ENCODE measurements around the gene MMP23B. TPM values are rescaled to one million over a fixed set of nuclear protein-coding genes. Genes with fewer than 3 reads are reported as not detected.

MMP23B gene
- polyA plus RNA-seq, 3 donors = 0.21 to 1.5 (median 0.24) TPM

GRCh38 chr1:1624443-1625403, 7.2 kb upstream of the MMP23B start:
- Mint-ChIP-seq H3K36me3 (peaks cover 4 to 10% of the 10 kb centered on the region in 2 donors), H3K4me3 (no peak overlapping the region), H3K27me3 (ENCODE audit: low read depth in 3 of 3) (peaks cover 6 to 16% (median 9%) of the 10 kb centered on the region in 3 donors), H3K27ac (no peak overlapping the region), H3K4me1 (no peaks in the 10 kb centered on the region), H3K9me3 (peaks cover 0 to 2% (median 0%) of the 10 kb centered on the region in 7 donors)
- Histone ChIP-seq H3K27me3 (ENCODE audit: control insufficient read depth in 2 of 2, insufficient read depth in 2 of 2, low read length in 2 of 2) (peaks cover 0 to 13% of the 10 kb centered on the region in 2 donors), H3K4me2 (replicated peaks; ENCODE audit: extremely low read depth, low read length, poor library complexity, severe bottlenecking) (no peak overlapping the region), H3K9ac (ENCODE audit: insufficient read depth, low read length, poor library complexity, severe bottlenecking) (no peak overlapping the region), H2AFZ (ENCODE audit: insufficient read depth, low read depth, low read length, poor library complexity, severe bottlenecking) (no peak overlapping the region), H3K27ac (ENCODE audit: low read depth in 1 of 2, low read length in 2 of 2) (no peak overlapping the region), H3K9me3 (replicated peaks in 1 of 2; ENCODE audit: control insufficient read depth in 1 of 2, insufficient read depth in 1 of 2, low read length in 2 of 2) (no peaks in the 10 kb centered on the region), H3K79me2 (ENCODE audit: insufficient read depth, low read length) (no peaks in the 10 kb centered on the region), H4K20me1 (ENCODE audit: insufficient read depth, low read length) (no peaks in the 10 kb centered on the region), H3K4me1 (ENCODE audit: control insufficient read depth in 1 of 2, insufficient read depth in 2 of 2, low read length in 2 of 2) (no peaks in the 10 kb centered on the region), H3K36me3 (replicated peaks in 1 of 2; ENCODE audit: control insufficient read depth in 1 of 2, insufficient read depth in 2 of 2, low read length in 2 of 2) (no peaks in the 10 kb centered on the region), H3K4me3 (replicated peaks in 1 of 3; ENCODE audit: low read depth in 2 of 3, low read length in 3 of 3) (no peak overlapping the region)
- 88% methylated on average over 38 of the region's 38 CpGs for WGBS (ENCODE audit: insufficient coverage)
- intact Hi-C loops (cut with micrococcal nuclease) = no loop called here
- no peak for DNase-seq
- TF ChIP-seq CTCF (IDR thresholded peaks at IDR 0.05) = no peak

- Histone ChIP-seq H3K27me3 (ENCODE audit: control insufficient read depth in 2 of 2, insufficient read depth in 2 of 2, low read length in 2 of 2) (peaks cover 0 to 16% of the 10 kb centered on the region in 2 donors), H3K4me2 (replicated peaks; ENCODE audit: extremely low read depth, low read length, poor library complexity, severe bottlenecking) (no peak overlapping the region), H2AFZ (ENCODE audit: insufficient read depth, low read depth, low read length, poor library complexity, severe bottlenecking) (no peak overlapping the region), H3K36me3 (replicated peaks in 1 of 2; ENCODE audit: control insufficient read depth in 1 of 2, insufficient read depth in 2 of 2, low read length in 2 of 2) (no peaks in the 10 kb centered on the region), H3K9me3 (replicated peaks in 1 of 2; ENCODE audit: control insufficient read depth in 1 of 2, insufficient read depth in 1 of 2, low read length in 2 of 2) (no peaks in the 10 kb centered on the region), H3K9ac (ENCODE audit: insufficient read depth, low read length, poor library complexity, severe bottlenecking) (no peak overlapping the region), H3K4me3 (replicated peaks in 1 of 3; ENCODE audit: low read depth in 2 of 3, low read length in 3 of 3) (no peak overlapping the region), H3K4me1 (ENCODE audit: control insufficient read depth in 1 of 2, insufficient read depth in 2 of 2, low read length in 2 of 2) (peaks cover 1 to 3% of the 10 kb centered on the region in 2 donors), H3K27ac (ENCODE audit: low read depth in 1 of 2, low read length in 2 of 2) (no peak overlapping the region), H3K79me2 (ENCODE audit: insufficient read depth, low read length) (no peaks in the 10 kb centered on the region), H4K20me1 (ENCODE audit: insufficient read depth, low read length) (no peaks in the 10 kb centered on the region)
- H3K27me3 Mint-ChIP-seq (ENCODE audit: low read depth in 3 of 3) = peaks cover 9 to 23% (median 14%) of the 10 kb centered on the region in 3 donors
- peaks cover 0 to 8% (median 3%) of the 10 kb centered on the region in 7 donors for H3K9me3 Mint-ChIP-seq
- intact Hi-C loops (cut with micrococcal nuclease) = no loop called here
- TF ChIP-seq CTCF (IDR thresholded peaks at IDR 0.05) = no peak
- DNase-seq = no peak
- H3K4me1 Mint-ChIP-seq = peaks cover 2% of the 10 kb centered on the region
- no peak overlapping the region for H3K27ac Mint-ChIP-seq
- WGBS (ENCODE audit: insufficient coverage) = 94% methylated on average over 25 of the region's 28 CpGs
- no peak overlapping the region for H3K4me3 Mint-ChIP-seq
- H3K36me3 Mint-ChIP-seq = peaks cover 4 to 12% of the 10 kb centered on the region in 2 donors
Observed at GRCh38 chr1:1625404-1625775, 6.6 kb upstream of the MMP23B start.

Measured in CD14-positive monocyte (primary cell).